HepG2 (cell line): ENCODE data around the gene CD3G. TPM values are rescaled to one million over a fixed set of nuclear protein-coding genes. Genes with fewer than 3 reads are reported as not detected.
A peak's percentile ranks its signal among the peaks of the same experiment; 100 is the strongest.

Experiments used
- ATAD3A ChIP-seq: sonication (generic); formaldehyde crosslinking; IDR thresholded peaks from 2 replicates; pipeline ENCODE4 v1.4.0; 2020; ENCODE audit warnings: missing genetic modification reagents
- DPF2 ChIP-seq: sonication (generic); formaldehyde crosslinking; IDR thresholded peaks from 2 replicates; pipeline ENCODE4 v1.4.0; 2020; ENCODE audit warnings: mild to moderate bottlenecking, low read depth, missing genetic modification reagents, borderline replicate concordance
- E2F5 ChIP-seq: sonication (generic); formaldehyde crosslinking; conservative IDR thresholded peaks from 2 replicates; pipeline ENCODE4 v1.4.0; 2020; ENCODE audit warnings: missing genetic modification reagents
- FOXJ3 ChIP-seq: sonication (generic); formaldehyde crosslinking; IDR thresholded peaks from 2 replicates; pipeline ENCODE4 v1.4.0; 2020; ENCODE audit warnings: missing genetic modification reagents, mild to moderate bottlenecking, borderline replicate concordance
- GFI1 ChIP-seq: sonication (generic); formaldehyde crosslinking; IDR thresholded peaks from 2 replicates; pipeline ENCODE4 v1.5.0; 2020; ENCODE audit warnings: missing genetic modification reagents, mild to moderate bottlenecking, borderline replicate concordance
- HHEX ChIP-seq: IDR thresholded peaks from 2 replicates; pipeline ENCODE4 v1.6.1; 2016; ENCODE audit warnings: control low read depth
- HMG20A ChIP-seq: IDR thresholded peaks from 2 replicates; pipeline ENCODE4 v1.6.1; 2016; ENCODE audit warnings: borderline replicate concordance
- HMG20B ChIP-seq: conservative IDR thresholded peaks from 2 replicates; pipeline ENCODE4 v1.6.1; 2016; ENCODE audit warnings: missing genetic modification reagents, missing compliant biosample characterization
- HMGXB4 ChIP-seq, 2 experiments: sonication (generic) in 1 of 2; formaldehyde crosslinking in 1 of 2; IDR thresholded peaks; 2 replicates each; pipeline versions ENCODE4 v1.4.0 to v1.6.1; 2018 to 2020; ENCODE audit warnings: missing genetic modification reagents in 2 of 2, borderline replicate concordance in 1 of 2, low read depth in 1 of 2, mild to moderate bottlenecking in 1 of 2, missing biosample characterization in 1 of 2
- KDM6A ChIP-seq: IDR thresholded peaks from 2 replicates; pipeline ENCODE4 v1.6.1; 2016; ENCODE audit warnings: low read depth
- NPAS2 ChIP-seq: sonication (generic); formaldehyde crosslinking; IDR thresholded peaks from 2 replicates; pipeline ENCODE4 v1.8.0; 2022; ENCODE audit warnings: mild to moderate bottlenecking, missing genetic modification reagents, borderline replicate concordance
- NR2C2 ChIP-seq: sonication (generic); formaldehyde crosslinking; IDR thresholded peaks from 2 replicates; pipeline ENCODE4 v1.4.0; 2020; ENCODE audit warnings: missing genetic modification reagents, mild to moderate bottlenecking, moderate library complexity, borderline replicate concordance
- NR3C1 ChIP-seq: sonication (generic); formaldehyde crosslinking; IDR thresholded peaks from 2 replicates; pipeline ENCODE4 v1.4.0; 2020; ENCODE audit warnings: missing genetic modification reagents
- PTBP1 ChIP-seq: fragments of 200-400 bp; formaldehyde crosslinking; IDR thresholded peaks from 2 replicates; pipeline ENCODE4 v1.6.1; 2018; ENCODE audit warnings: low read length, low read depth; ENCODE audit not compliant: poor library complexity, severe bottlenecking
- SMAD3 ChIP-seq: sonication (generic); formaldehyde crosslinking; IDR thresholded peaks from 2 replicates; pipeline ENCODE4 v1.4.0; 2020; ENCODE audit warnings: missing genetic modification reagents
- SMARCE1 ChIP-seq: fragments of 450-650 bp; IDR thresholded peaks from 2 replicates; pipeline ENCODE4 v1.6.1; 2017; ENCODE audit warnings: borderline replicate concordance
- SNRNP70 ChIP-seq: fragments of 200-400 bp; formaldehyde crosslinking; IDR thresholded peaks from 2 replicates; pipeline ENCODE4 v1.6.1; 2017; ENCODE audit warnings: mild to moderate bottlenecking, low read depth, low read length, moderate library complexity
- SOX13 ChIP-seq, 3 experiments: fragments of 450-650 bp in 1 of 3; sonication (generic) in 1 of 3; formaldehyde crosslinking in 1 of 3; IDR thresholded peaks in 2 of 3; conservative IDR thresholded peaks in 1 of 3; 2 replicates each; pipeline versions ENCODE4 v1.5.0 to v1.6.1; 2016 to 2020; ENCODE audit warnings: antibody characterized with exemption in 1 of 3, mild to moderate bottlenecking in 1 of 3, missing compliant biosample characterization in 1 of 3, missing genetic modification reagents in 1 of 3, moderate library complexity in 1 of 3
- SRSF4 ChIP-seq: fragments of 200-400 bp; formaldehyde crosslinking; IDR thresholded peaks from one replicate; pipeline ENCODE4 v1.6.1; 2018; ENCODE audit warnings: mild to moderate bottlenecking, low read depth, low read length, moderate library complexity; ENCODE audit not compliant: poor library complexity, severe bottlenecking
- SRSF9 ChIP-seq: fragments of 200-400 bp; formaldehyde crosslinking; IDR thresholded peaks from 2 replicates; pipeline ENCODE4 v1.6.1; 2018; ENCODE audit warnings: borderline replicate concordance, mild to moderate bottlenecking, low read depth, low read length; ENCODE audit not compliant: insufficient read depth, poor library complexity, severe bottlenecking
- TCF7 ChIP-seq: sonication (generic); IDR thresholded peaks from 2 replicates; pipeline ENCODE4 v1.6.1; 2016; ENCODE audit warnings: antibody characterized with exemption, low read depth
- ZBTB2 ChIP-seq: sonication (generic); formaldehyde crosslinking; IDR thresholded peaks from 2 replicates; pipeline ENCODE4 v1.8.0; 2022; ENCODE audit warnings: low read depth, missing genetic modification reagents
- ZNF207 ChIP-seq: fragments of 450-650 bp; IDR thresholded peaks from 2 replicates; pipeline ENCODE4 v1.6.1; 2016; ENCODE audit warnings: antibody characterized with exemption, borderline replicate concordance
- ZNF563 ChIP-seq: sonication (generic); formaldehyde crosslinking; IDR thresholded peaks from 2 replicates; pipeline ENCODE4 v1.8.0; 2022; ENCODE audit warnings: mild to moderate bottlenecking, moderate library complexity, missing genetic modification reagents
- ZNF652 ChIP-seq: IDR thresholded peaks from 2 replicates; pipeline ENCODE4 v1.6.1; 2016; ENCODE audit warnings: low read depth, borderline replicate concordance
- ZNF768 ChIP-seq: sonication (generic); formaldehyde crosslinking; IDR thresholded peaks from 2 replicates; pipeline ENCODE4 v1.4.0; 2020; ENCODE audit warnings: missing genetic modification reagents
- ZNF772 ChIP-seq: sonication (generic); formaldehyde crosslinking; IDR thresholded peaks from 2 replicates; pipeline ENCODE4 v1.5.0; 2020; ENCODE audit warnings: mild to moderate bottlenecking, missing genetic modification reagents
- ZNF776 ChIP-seq: sonication (generic); formaldehyde crosslinking; IDR thresholded peaks from 2 replicates; pipeline ENCODE4 v1.4.0; 2020; ENCODE audit warnings: mild to moderate bottlenecking, missing genetic modification reagents
- ZSCAN9 ChIP-seq: IDR thresholded peaks from 2 replicates; pipeline ENCODE4 v1.6.1; 2016; ENCODE audit warnings: borderline replicate concordance
- polyA plus RNA-seq, 8 experiments: library from polyadenylated mRNA; depleted of rRNA in 3 of 8; stranded (reverse) in 7 of 8; unstranded in 1 of 8; fragments of >200 nt; fragmentation: Illumina TruSeq in 4 of 8; extraction: Trizol in 4 of 8; gene quantifications; 2 replicates each; pipeline versions ENCODE4 v1.2.1 to v1.2.3, GENCODE V29; 2011 to 2016; ENCODE audit warnings: low read depth in 4 of 8, missing spikeins in 1 of 8, mixed read lengths in 1 of 8; ENCODE audit not compliant: insufficient read depth in 1 of 8
- total RNA-seq, 5 experiments: library from RNA; depleted of rRNA; stranded (reverse); fragments of >200 nt; fragmentation: Illumina TruSeq; extraction: Trizol; gene quantifications; 2 replicates each; pipeline ENCODE4 v1.2.3, GENCODE V29; 2016; ENCODE audit warnings: low read depth in 1 of 5

The CD3G gene
- total and polyA plus RNA-seq, 2 of the 13 experiments (the other 11 are each of a cell fraction or from before 2014, with no cell fraction given): not detected

- TF ChIP-seq ZBTB2 (CRISPR knock-in tag) (no peak), ZNF772 (CRISPR knock-in tag) (no peak), ZNF652 (peak; percentile 93), HMG20A (CRISPR knock-in tag) (no peak), KDM6A (CRISPR knock-in tag) (no peak), NPAS2 (CRISPR knock-in tag) (no peak), ATAD3A (CRISPR knock-in tag) (no peak), TCF7 (0 out of 2 replicates have a peak, but pooled peaks have one; percentile 14), HMGXB4 (CRISPR knock-in tag; IDR thresholded peaks at IDR 0.05; ENCODE audit: borderline replicate concordance in 1 of 2, low read depth in 1 of 2) (no peak), SMARCE1 (no peak), GFI1 (no peak), FOXJ3 (CRISPR knock-in tag) (no peak), SOX13 (IDR thresholded peaks at IDR 0.05) (no peak), SOX13 (CRISPR knock-in tag; conservative IDR thresholded peaks at IDR 0.05 in 1 of 2, IDR thresholded peaks at IDR 0.05 in 1 of 2) (peak in 1 of 2 experiments; percentile 33; a peak in 1 of 4 replicates), PTBP1 (no peak), HMG20B (0 out of 2 replicates have a peak, but pooled peaks have one; percentile 41), ZNF563 (CRISPR knock-in tag) (no peak), SMAD3 (CRISPR knock-in tag) (no peak), ZNF207 (no peak), E2F5 (no peak), DPF2 (CRISPR knock-in tag) (no peak), SRSF4 (no peak), HHEX (CRISPR knock-in tag) (peak; percentile 96), SNRNP70 (no peak), NR3C1 (CRISPR knock-in tag) (no peak), NR2C2 (CRISPR knock-in tag) (no peak), ZNF768 (CRISPR knock-in tag) (no peak), SRSF9 (no peak), ZNF776 (CRISPR knock-in tag) (no peak), ZSCAN9 (no peak)
Measured at GRCh38 chr11:118314988-118315411, 29.1 kb upstream of the CD3G start (continued).
